HG02588 (cell line): Measurements from ENCODE around the gene SFRP2.

Experiments used
- ATAC-seq: cut with Tn5 transposase; IDR thresholded peaks from one replicate; pipeline ENCODE4 v1.9.1; 2021; ENCODE audit warnings: mild to moderate bottlenecking, moderate library complexity; ENCODE audit not compliant: unreplicated experiment

SFRP2 gene, protein sequence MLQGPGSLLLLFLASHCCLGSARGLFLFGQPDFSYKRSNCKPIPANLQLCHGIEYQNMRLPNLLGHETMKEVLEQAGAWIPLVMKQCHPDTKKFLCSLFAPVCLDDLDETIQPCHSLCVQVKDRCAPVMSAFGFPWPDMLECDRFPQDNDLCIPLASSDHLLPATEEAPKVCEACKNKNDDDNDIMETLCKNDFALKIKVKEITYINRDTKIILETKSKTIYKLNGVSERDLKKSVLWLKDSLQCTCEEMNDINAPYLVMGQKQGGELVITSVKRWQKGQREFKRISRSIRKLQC

DNA sequence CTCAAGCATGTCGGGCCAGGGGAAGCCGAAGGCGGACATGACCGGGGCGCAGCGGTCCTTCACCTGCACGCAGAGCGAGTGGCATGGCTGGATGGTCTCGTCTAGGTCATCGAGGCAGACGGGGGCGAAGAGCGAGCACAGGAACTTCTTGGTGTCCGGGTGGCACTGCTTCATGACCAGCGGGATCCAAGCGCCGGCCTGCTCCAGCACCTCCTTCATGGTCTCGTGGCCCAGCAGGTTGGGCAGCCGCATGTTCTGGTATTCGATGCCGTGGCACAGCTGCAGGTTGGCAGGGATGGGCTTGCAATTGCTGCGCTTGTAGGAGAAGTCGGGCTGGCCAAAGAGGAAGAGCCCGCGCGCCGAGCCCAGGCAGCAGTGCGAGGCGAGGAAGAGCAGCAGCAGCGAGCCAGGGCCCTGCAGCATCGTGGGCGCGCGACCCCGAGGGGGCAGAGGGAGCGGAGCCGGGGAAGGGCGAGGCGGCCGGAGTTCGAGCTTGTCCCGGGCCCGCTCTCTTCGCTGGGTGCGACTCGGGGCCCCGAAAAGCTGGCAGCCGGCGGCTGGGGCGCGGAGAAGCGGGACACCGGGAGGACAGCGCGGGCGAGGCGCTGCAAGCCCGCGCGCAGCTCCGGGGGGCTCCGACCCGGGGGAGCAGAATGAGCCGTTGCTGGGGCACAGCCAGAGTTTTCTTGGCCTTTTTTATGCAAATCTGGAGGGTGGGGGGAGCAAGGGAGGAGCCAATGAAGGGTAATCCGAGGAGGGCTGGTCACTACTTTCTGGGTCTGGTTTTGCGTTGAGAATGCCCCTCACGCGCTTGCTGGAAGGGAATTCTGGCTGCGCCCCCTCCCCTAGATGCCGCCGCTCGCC, at the start of gene SFRP2:
SFRP2 (minus strand) TSS at position 671 of the 864 bp plus-strand sequence; CDS start at position 423, 248 bp downstream.
- ATAC-seq: no peak

DNA sequence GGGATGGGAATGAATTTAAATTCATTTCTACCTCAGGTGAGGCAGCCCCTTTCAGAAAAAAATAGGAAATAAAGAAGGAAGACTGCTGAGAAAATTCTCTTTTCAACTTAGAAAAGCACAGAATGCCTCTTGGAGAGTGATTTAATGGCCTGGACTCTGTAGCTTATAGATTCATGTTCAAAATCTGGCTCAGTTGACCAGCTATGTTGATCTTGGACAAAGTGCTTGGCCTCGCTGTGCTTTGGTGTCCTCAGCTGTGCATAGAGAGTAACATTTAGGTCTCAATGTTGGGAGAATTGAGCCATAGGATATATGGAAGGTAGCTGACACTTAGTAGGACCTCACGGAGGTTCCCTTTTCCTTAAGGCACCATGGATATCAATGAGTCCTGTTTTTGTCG, 49.7 kb upstream of the SFRP2 start:
- ATAC-seq: no peak

DNA sequence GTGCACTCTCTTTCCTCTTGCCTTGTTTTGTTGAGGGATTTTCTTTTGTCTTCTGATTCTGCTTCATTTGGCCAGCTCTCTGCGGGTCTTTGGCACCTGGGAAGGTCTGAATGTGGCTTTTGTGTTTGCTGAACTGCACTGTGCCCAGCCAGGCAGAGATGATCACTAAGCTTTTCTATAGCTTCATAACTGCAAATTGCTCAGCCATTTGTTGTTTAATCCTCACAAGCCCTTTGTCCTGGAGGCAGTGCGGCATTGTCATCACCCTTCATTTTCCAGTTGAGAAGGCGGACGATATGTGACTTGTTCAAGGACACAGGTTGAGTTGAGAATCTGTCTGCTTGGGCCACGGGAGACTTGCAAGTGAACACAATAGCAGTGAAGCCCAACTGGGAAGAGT, 46.0 kb upstream of the SFRP2 start:
- ATAC-seq: no peak

DNA sequence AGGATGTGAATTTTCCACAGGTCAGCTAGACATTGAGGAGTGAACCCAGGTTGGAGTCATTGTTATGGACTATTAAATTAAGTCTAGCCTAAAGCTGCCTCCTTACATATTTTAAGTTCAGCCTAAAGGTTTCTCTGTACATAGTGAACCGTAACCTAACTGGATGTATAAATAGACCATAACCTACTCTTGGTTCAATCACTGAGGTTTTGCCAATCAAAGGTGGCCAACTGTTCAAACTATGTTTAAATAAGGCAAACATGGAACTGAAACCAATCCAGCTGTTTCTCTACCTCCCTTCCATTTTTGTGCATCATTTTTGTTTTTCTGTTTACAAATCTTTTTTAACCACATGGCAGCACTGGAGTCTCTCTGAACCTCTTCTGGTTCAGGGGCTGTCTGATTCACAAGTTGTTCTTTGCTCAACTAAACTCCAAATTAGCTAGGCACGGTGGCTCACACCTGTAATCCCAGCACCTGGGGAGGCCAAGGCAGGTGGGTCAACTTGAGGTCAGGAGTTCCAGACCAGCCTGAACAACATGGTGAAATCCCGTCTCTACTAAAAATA, 43.9 kb upstream of the SFRP2 start:
- ATAC-seq: no peak

DNA sequence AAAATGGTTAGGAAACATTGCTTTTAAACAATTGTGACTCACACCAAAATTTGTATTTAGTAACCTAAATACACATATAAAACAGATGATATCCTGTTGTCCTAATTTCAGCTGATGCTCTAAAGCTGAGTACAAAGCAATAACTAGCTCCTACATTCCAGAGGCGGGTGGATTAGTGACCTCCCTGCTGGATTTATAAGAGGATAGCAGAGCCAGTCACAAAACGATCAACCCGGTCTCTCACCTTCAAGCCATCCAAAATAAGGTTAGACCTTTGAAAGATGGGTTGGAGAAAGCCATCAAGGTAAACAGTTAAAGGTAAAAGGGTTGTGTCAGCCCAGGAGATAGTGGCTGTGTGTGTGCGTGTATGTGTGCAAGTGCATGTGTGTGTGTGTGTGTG, 43.2 kb upstream of the SFRP2 start:
- ATAC-seq: no peak

DNA sequence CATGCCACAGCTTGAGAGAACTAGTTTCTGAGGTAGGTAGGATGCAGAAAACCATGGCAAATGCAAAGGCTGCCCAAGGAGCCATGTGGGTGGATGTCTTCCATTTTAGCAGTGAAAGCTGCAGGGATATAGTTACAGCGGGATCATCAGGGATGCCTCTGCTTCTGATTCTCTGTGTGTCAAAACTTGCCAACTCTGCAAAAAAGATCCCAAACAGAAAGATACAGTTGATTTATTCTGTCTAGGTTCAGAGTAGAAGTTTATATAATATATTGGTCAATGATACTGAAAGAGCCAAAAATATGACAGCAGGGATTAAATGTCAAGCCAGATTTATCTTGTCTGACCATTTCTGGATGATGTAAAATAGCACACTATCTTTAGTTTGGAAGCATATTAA, 42.4 kb upstream of the SFRP2 start:
- no peak for ATAC-seq

DNA sequence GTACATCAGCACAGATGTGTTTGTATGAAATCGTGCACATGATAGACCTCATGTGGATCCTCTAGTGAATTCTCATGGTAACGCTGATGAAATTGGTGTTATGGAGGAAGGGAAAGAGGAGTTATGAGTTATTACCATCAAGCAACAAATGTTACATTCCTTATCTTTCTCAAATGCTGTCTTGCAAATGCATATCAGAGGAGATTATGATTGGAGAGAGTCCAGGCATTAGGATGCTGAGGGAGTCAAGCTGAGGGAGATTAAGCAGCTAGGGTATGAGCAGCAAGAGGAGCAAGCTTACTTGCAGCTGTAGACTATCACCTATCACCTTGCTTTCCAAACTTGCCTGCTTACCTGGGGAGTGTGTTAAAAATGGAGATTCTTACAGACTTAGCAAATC, 36.8 kb upstream of the SFRP2 start:
- no peak for ATAC-seq

DNA sequence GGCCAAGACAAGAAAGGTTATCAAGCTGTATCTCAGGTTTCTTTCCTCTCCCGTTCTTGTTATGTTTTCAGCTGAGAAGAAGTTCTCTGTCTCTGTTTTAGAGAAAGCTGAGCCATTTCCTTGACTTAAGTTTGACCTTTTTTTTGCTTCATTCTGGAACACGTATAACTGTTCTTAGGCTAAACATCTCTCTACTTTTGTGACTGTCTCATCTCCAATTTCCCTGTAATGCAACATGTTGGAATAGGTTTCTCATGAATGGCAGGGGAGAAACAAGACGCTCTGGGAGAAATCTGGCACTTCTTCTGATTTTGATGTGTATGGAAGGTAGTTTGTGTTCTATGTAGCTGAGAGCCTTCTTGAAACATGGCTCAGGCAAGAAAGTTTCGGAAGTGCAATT, 36.2 kb upstream of the SFRP2 start:
- no peak for ATAC-seq

DNA sequence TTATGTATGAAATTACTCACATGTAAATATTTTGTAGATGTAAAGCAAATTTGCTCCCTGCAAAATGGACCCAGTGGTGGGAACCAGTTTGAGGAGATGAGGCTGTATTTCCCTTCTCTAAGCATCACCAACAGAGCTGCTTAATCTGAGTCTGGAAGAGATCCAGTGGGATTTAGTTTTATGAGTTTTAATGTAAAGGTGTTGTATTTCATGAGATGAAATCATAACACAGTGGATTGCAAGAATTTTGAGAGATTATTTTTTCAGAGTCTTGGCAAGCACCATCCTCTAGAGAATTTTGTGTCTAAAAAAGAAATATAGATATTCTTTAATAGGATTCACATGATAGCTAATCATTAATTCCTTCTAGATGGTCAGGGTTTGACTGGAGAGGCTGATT, 35.6 kb upstream of the SFRP2 start:
- no peak for ATAC-seq

DNA sequence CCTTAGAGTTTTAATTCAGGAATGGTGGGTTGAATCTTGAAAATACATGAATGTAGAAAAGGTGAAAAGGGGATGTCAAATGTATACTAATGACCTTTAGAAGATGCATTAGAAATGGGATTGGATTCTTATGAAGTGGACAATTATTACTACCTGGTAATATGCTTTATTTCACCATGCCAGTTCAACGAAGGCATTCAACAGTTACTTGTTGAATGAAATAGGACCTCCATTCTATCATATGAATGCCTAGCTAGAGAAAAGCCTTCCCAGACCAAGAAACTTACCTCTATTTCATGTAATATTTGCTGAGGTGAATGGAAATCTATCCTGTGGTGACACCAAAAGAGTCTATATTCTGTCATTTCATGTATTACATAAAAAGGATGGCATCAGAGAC, 34.6 kb upstream of the SFRP2 start:
- ATAC-seq: no peak

DNA sequence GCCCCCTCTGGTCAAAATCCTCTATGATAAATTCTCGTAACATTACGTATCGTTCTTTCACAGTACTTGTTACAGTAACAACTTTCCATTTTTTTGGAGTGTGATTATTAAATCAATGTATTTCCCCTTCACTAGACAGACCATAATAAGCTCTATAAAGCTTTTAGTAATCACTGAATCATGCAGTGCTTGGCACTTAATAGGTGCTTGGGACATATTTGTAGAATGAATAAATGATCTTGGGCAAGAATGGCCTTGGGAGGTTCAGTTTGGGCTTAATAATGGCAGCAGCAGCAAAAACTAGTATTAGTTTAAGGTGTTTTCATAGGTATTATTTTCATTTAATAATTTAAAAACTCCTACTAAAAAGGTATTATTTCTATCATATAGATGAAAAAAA, 33.4 kb upstream of the SFRP2 start:
- no peak for ATAC-seq

DNA sequence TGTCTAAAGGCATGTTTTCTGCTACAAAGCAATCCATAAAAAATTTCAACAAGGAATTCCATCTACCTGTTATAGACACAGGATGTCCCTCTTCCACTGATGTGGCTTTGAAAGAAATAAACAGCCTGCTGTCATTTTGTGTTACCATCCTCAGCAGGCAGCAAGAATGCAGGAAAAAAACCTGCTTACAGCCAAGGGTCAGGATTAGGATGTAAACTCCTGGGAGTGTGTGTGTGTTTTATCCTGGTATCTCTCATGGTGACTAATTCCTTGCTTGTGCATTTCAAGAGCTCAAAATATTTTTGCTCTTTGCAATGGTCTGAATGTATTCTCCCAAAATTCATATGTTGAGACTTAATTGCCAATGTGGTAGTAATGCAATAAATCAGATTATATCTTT, 28.6 kb upstream of the SFRP2 start:
- no peak for ATAC-seq

DNA sequence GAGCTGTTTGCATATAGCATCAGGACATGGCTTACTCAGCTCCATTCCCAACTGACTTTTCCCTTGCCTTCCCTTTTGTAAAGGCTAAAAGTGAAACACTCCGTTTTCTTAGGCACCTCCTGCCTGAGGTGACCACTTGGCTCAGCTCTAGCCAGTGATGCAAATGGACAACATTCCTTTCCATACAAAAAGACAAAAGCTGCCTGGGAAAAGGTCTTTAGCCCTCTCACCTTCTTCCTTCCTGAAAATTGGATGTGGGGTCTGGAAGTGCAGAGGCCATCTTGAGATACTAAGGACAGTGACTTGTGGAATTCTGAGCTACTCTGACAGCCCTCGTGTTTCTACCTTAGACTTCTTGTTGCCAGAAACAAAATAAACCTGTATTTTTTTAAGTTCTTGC, 27.7 kb upstream of the SFRP2 start:
- no peak for ATAC-seq

DNA sequence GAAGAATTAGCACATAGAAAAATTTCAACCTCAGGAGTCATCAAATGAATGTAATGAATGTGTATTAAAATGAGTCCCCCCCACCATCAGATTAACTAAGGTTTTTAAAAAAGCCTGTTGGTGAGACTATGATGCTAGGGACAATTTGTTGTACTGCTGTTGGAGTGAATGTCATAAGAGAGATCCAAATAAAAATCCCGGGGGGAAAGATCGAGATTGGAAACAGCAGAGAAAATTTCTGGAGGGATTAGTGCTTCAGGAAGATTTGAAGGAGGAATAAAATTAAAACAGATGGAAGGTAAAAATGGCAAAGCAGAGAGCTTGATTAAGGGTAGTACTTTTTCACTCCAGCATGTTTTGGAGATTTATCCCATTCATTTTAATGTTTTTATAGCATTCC, 25.9 kb upstream of the SFRP2 start:
- no peak for ATAC-seq

DNA sequence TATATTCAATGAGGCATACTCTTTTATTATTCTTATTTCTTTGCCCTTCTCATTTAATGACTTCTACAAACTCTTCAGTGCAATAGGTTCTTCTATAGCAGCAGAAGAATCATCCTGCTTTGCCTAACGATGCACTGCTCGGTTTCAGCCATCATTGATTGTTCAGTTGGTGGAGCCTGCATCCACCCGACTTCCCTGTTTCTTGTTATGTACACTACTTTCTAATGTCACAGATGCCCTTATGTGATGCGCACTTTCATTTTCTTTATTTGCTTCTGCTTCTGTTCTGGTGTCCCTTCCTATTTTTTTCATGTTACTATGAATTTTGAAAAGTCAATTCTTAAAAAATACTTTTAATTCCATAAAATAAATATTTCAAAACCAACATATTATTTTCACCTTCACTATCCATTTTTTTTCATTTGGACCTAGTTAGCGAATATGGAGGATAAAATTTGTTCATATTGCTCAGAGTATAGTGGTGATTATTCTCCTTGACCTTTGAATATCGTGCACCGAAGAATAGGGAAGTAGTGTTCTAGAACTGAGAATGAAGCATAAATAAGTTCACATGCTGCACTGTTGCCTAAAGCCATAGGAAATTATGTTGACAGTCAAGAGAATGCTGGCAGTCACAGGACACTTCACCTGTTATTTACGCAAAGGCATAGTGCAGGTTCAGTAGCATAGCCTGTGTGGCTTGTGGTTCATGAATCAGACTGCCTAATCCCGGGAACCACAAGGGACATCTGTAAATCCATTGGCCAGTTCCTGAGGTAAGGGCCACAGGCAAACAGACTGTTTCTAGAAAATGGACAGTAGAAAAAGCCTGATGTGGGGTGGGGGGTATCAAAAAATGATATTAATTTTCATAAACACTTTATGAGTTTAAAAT, 21.3 kb upstream of the SFRP2 start:
- ATAC-seq: no peak

DNA sequence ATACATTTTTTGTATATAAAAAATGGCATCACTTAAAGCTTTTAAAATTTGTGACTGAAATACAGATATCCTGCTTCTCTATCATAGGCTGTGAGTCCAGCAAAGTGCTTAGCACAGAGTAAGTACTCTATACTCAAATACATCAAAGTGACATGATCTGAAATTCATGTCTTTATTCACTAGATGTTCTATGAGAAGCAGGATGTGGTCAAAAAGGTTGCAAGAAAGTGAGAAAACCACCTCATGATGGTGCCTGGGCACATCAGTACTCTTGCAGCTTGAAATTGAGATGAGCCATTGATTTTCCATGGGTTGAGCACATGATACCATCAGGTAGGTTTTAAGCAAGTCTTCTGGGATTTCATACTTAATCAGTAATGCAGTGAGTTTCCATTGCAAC, 20.4 kb upstream of the SFRP2 start:
- no peak for ATAC-seq

DNA sequence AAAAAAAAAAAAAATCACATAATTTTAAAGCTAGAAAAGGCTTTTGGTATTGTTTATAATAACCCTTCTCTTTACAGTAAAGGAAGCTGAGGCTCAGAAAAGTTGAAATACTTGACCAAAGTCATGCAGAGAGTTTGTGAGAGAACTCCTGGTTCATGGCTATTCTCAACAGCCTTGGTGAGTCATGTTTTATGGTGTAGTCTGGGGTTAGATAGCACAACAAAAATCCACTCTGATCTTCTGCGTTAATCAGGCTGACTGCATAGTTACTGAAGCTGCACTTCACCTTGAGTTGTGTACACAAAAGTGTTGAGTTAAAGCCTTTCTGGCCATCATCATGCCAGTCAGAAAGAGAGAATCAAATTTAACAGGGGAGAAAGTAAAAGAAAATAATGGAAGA, 19.3 kb upstream of the SFRP2 start:
- no peak for ATAC-seq

DNA sequence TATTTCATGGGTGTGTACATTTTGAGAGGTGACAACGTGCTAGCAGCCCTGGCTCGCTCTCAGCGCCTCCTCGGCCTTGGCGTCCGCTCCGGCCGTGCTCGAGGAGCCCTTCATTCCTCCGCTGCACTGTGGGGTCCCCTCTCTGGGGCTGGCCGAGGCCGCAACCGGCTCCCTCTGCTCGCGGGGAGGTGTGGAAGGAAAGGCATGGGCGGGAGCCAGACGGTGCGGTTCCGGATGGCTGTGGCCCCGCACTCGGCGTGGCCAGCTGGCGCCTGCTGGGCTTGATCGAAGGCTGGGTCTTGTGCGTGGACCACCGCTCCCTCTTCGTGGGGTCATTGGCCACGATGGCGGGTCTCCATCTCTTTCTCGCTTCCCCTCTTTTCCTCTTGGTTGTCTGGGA, 17.2 kb upstream of the SFRP2 start:
- ATAC-seq: no peak

DNA sequence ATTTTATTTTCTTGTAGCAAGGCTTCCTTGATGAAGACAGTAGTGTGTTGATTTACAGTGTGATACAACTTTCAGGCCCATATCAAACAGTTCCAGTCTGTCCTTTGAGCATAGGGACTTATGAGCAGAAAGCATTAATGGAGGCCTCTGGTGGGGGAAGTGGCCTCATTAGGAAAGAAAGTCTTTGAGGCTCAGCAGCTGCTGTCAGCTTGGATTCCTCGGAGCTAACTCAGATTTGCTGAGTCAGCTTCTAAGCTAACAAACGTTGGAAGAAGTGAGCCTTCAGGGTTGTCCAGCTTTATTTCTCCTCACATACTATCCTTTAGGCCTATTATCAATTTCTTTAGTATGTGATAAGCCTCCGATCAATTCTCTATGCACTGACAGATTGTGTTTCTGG, 15.8 kb upstream of the SFRP2 start:
- no peak for ATAC-seq

DNA sequence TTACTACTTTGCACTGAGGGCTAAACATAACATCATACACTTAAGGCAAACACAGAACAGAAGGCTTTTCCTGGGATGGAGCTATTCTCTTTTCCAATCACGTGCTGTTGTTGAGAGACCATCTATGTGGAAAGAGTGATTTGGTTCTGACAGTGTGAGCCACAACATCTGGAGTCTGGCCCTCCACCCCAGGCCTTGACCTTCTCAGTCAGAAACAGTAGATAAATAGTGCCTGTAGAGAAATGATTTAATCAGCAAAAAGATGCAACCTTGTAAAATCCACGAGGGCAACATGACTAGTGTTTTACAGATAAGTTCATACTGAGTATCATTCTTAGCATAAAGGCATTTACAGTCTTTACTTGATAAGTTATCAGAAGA, 10.8 kb upstream of the SFRP2 start:
- ATAC-seq: no peak
